HepG2 (cell line): Measurements from ENCODE around the gene PLIN5. TPM values are rescaled to one million over a fixed set of nuclear protein-coding genes. Genes with fewer than 3 reads are reported as not detected.

Experiments
- ATF1 ChIP-seq: IDR thresholded peaks from 2 replicates; pipeline ENCODE4 v1.6.1; 2016; ENCODE audit warnings: mild to moderate bottlenecking, control low read depth
- CENPT ChIP-seq: sonication (generic); formaldehyde crosslinking; IDR thresholded peaks from 2 replicates; pipeline ENCODE4 v1.8.0; 2022; ENCODE audit warnings: low read depth, mild to moderate bottlenecking, moderate library complexity, missing genetic modification reagents
- KAT7 ChIP-seq: IDR thresholded peaks from 2 replicates; pipeline ENCODE4 v1.6.1; 2018; ENCODE audit warnings: borderline replicate concordance, missing compliant biosample characterization
- KMT2B ChIP-seq: IDR thresholded peaks from 2 replicates; pipeline ENCODE4 v1.6.1; 2016; ENCODE audit warnings: missing genetic modification reagents, missing compliant biosample characterization
- SAFB2 ChIP-seq: sonication (generic); formaldehyde crosslinking; IDR thresholded peaks from 2 replicates; pipeline ENCODE4 v1.5.1; 2020; ENCODE audit warnings: missing genetic modification reagents, low read depth, mild to moderate bottlenecking, borderline replicate concordance
- SOX13 ChIP-seq, 3 experiments: fragments of 450-650 bp in 1 of 3; sonication (generic) in 1 of 3; formaldehyde crosslinking in 1 of 3; IDR thresholded peaks in 2 of 3; conservative IDR thresholded peaks in 1 of 3; 2 replicates each; pipeline versions ENCODE4 v1.5.0 to v1.6.1; 2016 to 2020; ENCODE audit warnings: antibody characterized with exemption in 1 of 3, mild to moderate bottlenecking in 1 of 3, missing compliant biosample characterization in 1 of 3, missing genetic modification reagents in 1 of 3, moderate library complexity in 1 of 3
- TOE1 ChIP-seq: sonication (generic); formaldehyde crosslinking; IDR thresholded peaks from 2 replicates; pipeline ENCODE4 v1.4.0; 2020; ENCODE audit warnings: mild to moderate bottlenecking, missing genetic modification reagents
- ZNF484 ChIP-seq: sonication (generic); formaldehyde crosslinking; IDR thresholded peaks from 2 replicates; pipeline ENCODE4 v1.5.1; 2020; ENCODE audit warnings: mild to moderate bottlenecking, low read depth, missing genetic modification reagents, borderline replicate concordance
- ZNF607 ChIP-seq: sonication (generic); formaldehyde crosslinking; IDR thresholded peaks from 2 replicates; pipeline ENCODE4 v1.5.1; 2020; ENCODE audit warnings: missing genetic modification reagents, mild to moderate bottlenecking, borderline replicate concordance
- ZNF660 ChIP-seq: sonication (generic); formaldehyde crosslinking; IDR thresholded peaks from 2 replicates; pipeline ENCODE4 v1.5.1; 2020; ENCODE audit warnings: mild to moderate bottlenecking, low read depth, missing genetic modification reagents, borderline replicate concordance
- ZNF776 ChIP-seq: sonication (generic); formaldehyde crosslinking; IDR thresholded peaks from 2 replicates; pipeline ENCODE4 v1.4.0; 2020; ENCODE audit warnings: mild to moderate bottlenecking, missing genetic modification reagents
- ZNF790 ChIP-seq: sonication (generic); formaldehyde crosslinking; IDR thresholded peaks from 2 replicates; pipeline ENCODE4 v1.8.0; 2022; ENCODE audit warnings: missing genetic modification reagents, mild to moderate bottlenecking, borderline replicate concordance
- polyA plus RNA-seq, 8 experiments: library from polyadenylated mRNA; depleted of rRNA in 3 of 8; stranded (reverse) in 7 of 8; unstranded in 1 of 8; fragments of >200 nt; fragmentation: Illumina TruSeq in 4 of 8; extraction: Trizol in 4 of 8; gene quantifications; 2 replicates each; pipeline versions ENCODE4 v1.2.1 to v1.2.3, GENCODE V29; 2011 to 2016; ENCODE audit warnings: low read depth in 4 of 8, missing spikeins in 1 of 8, mixed read lengths in 1 of 8; ENCODE audit not compliant: insufficient read depth in 1 of 8
- total RNA-seq, 5 experiments: library from RNA; depleted of rRNA; stranded (reverse); fragments of >200 nt; fragmentation: Illumina TruSeq; extraction: Trizol; gene quantifications; 2 replicates each; pipeline ENCODE4 v1.2.3, GENCODE V29; 2016; ENCODE audit warnings: low read depth in 1 of 5
- TF ChIP-seq, protein P1 (sequence below), 2 experiments: fragments of 450-650 bp in 1 of 2; sonication (generic) in 1 of 2; formaldehyde crosslinking in 1 of 2; IDR thresholded peaks; 2 replicates each; pipeline versions ENCODE4 v1.6.1 to v1.8.0; 2016 to 2022; ENCODE audit warnings: antibody characterized with exemption in 1 of 2, mild to moderate bottlenecking in 1 of 2, missing genetic modification reagents in 1 of 2
- TF ChIP-seq, protein P2 (sequence below): sonication (generic); formaldehyde crosslinking; conservative IDR thresholded peaks from 2 replicates; pipeline ENCODE4 v1.8.1; 2023; ENCODE audit warnings: missing genetic modification reagents
- TF ChIP-seq, protein P3 (sequence below): sonication (generic); formaldehyde crosslinking; IDR thresholded peaks from 2 replicates; pipeline ENCODE4 v1.5.1; 2020; ENCODE audit warnings: missing genetic modification reagents, mild to moderate bottlenecking, borderline replicate concordance

The PLIN5 gene
- total and polyA plus RNA-seq, 2 of the 13 experiments (the other 11 are each of a cell fraction or from before 2014, with no cell fraction given) = 1.8 to 4.8 TPM

DNA sequence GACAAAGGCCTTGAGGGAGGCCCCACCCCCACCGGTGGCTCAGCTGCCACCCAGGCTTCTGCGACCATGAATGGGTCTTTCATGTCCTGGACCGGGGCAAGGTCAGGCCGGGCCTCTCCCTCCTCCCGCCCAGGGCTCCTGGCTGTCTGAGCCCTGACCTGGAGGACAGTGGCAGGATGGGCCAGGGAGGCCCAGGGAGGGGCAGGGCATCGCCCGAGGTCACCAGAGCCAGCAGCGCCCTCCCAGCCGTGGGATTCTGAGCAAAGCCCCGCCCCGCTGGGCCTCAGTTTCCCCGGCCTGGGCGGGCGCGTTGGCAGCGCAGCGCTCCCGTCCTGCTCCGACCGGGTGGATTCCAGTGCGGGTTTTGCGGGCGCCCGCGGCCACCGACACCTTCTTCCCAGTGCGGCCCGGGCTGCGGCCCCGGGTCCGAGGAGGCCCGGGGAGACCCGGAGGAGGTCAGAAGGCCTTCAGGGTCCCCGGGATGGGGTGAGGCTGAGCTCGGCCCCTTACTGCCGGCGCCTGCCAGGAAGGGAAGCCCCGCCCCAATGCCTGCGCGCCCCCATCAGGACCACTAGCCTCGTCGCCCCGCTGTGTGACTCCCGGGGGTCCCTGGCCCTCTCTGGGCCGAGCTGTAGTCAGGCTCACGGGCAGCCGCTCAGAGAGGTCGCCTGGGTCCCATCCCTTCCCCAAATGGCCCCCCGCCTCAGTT, 49.1 kb upstream of the PLIN5 start (continued):
- TF ChIP-seq, protein P1, sequence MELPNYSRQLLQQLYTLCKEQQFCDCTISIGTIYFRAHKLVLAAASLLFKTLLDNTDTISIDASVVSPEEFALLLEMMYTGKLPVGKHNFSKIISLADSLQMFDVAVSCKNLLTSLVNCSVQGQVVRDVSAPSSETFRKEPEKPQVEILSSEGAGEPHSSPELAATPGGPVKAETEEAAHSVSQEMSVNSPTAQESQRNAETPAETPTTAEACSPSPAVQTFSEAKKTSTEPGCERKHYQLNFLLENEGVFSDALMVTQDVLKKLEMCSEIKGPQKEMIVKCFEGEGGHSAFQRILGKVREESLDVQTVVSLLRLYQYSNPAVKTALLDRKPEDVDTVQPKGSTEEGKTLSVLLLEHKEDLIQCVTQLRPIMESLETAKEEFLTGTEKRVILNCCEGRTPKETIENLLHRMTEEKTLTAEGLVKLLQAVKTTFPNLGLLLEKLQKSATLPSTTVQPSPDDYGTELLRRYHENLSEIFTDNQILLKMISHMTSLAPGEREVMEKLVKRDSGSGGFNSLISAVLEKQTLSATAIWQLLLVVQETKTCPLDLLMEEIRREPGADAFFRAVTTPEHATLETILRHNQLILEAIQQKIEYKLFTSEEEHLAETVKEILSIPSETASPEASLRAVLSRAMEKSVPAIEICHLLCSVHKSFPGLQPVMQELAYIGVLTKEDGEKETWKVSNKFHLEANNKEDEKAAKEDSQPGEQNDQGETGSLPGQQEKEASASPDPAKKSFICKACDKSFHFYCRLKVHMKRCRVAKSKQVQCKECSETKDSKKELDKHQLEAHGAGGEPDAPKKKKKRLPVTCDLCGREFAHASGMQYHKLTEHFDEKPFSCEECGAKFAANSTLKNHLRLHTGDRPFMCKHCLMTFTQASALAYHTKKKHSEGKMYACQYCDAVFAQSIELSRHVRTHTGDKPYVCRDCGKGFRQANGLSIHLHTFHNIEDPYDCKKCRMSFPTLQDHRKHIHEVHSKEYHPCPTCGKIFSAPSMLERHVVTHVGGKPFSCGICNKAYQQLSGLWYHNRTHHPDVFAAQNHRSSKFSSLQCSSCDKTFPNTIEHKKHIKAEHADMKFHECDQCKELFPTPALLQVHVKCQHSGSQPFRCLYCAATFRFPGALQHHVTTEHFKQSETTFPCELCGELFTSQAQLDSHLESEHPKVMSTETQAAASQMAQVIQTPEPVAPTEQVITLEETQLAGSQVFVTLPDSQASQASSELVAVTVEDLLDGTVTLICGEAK (IDR thresholded peaks at IDR 0.05) = no peak
- TF ChIP-seq, protein P1 (CRISPR knock-in tag; IDR thresholded peaks at IDR 0.05) = peak; percentile 28; the same call in 1 of the 2 replicates
- no peak for TF ChIP-seq ZNF790
- peak; percentile 53; the same call in 1 of the 2 replicates for TF ChIP-seq KAT7 (CRISPR knock-in tag)
- peak; percentile 71; the same call in 1 of the 2 replicates for TF ChIP-seq SAFB2
- TF ChIP-seq TOE1 (CRISPR knock-in tag) = 0 out of 2 replicates have a peak, but pooled peaks have one; percentile 35
- TF ChIP-seq KMT2B (CRISPR knock-in tag) = peak; percentile 42
- TF ChIP-seq ZNF607 = peak; percentile 89
- TF ChIP-seq, protein P2, sequence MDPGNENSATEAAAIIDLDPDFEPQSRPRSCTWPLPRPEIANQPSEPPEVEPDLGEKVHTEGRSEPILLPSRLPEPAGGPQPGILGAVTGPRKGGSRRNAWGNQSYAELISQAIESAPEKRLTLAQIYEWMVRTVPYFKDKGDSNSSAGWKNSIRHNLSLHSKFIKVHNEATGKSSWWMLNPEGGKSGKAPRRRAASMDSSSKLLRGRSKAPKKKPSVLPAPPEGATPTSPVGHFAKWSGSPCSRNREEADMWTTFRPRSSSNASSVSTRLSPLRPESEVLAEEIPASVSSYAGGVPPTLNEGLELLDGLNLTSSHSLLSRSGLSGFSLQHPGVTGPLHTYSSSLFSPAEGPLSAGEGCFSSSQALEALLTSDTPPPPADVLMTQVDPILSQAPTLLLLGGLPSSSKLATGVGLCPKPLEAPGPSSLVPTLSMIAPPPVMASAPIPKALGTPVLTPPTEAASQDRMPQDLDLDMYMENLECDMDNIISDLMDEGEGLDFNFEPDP (CRISPR knock-in tag) = no peak
- TF ChIP-seq ZNF660 (CRISPR knock-in tag) = no peak
- no peak for TF ChIP-seq ZNF484 (CRISPR knock-in tag)
- TF ChIP-seq SOX13 (IDR thresholded peaks at IDR 0.05) = peak; percentile 44; the same call in 1 of the 2 replicates
- peak in 1 of 2 experiments; percentile 90; a peak in 2 of 4 replicates for TF ChIP-seq SOX13 (CRISPR knock-in tag; conservative IDR thresholded peaks at IDR 0.05 in 1 of 2, IDR thresholded peaks at IDR 0.05 in 1 of 2)
- TF ChIP-seq CENPT (CRISPR knock-in tag) = no peak
- TF ChIP-seq, protein P3, sequence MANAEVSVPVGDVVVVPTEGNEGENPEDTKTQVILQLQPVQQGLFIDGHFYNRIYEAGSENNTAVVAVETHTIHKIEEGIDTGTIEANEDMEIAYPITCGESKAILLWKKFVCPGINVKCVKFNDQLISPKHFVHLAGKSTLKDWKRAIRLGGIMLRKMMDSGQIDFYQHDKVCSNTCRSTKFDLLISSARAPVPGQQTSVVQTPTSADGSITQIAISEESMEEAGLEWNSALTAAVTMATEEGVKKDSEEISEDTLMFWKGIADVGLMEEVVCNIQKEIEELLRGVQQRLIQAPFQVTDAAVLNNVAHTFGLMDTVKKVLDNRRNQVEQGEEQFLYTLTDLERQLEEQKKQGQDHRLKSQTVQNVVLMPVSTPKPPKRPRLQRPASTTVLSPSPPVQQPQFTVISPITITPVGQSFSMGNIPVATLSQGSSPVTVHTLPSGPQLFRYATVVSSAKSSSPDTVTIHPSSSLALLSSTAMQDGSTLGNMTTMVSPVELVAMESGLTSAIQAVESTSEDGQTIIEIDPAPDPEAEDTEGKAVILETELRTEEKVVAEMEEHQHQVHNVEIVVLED (CRISPR knock-in tag) = peak; percentile 48; the same call in 1 of the 2 replicates
- TF ChIP-seq ZNF776 (CRISPR knock-in tag) = peak; percentile 96
- TF ChIP-seq ATF1 (CRISPR knock-in tag) = no peak
